ENCODE data around the gene LMX1A.

GRCh38 chr1:165179306-165179705 lies 177.2 kb downstream of the LMX1A start:
- TF ChIP-seq TAF1 (IDR thresholded peaks at IDR 0.05; ENCODE audit: low read depth) (no peak), RAD21 (IDR thresholded peaks at IDR 0.05; ENCODE audit: low read depth) (no peak), USF1 (IDR thresholded peaks at IDR 0.05) (no peak), TEAD4 (IDR thresholded peaks at IDR 0.05) (no peak), NFIC (IDR thresholded peaks at IDR 0.05) (no peak)
